Lung microvascular endothelial cell (primary cell): ENCODE data around the gene OR4E1. TPM values are rescaled to one million over a fixed set of nuclear protein-coding genes. Genes with fewer than 3 reads are reported as not detected.
A peak's percentile ranks its signal among the peaks of the same experiment; 100 is the strongest.
"Not testable (repeated sequence)": the region's sequence is repeated elsewhere in the genome, so short reads cannot be mapped to it uniquely, and the experiment has no call there.

Source experiments
- DNase-seq, 2 donors: peaks; one replicate each; pipeline versions ENCODE4 v3.0.0 to v3.0.0-alpha.2; 2010; ENCODE audit warnings: low read depth in 2 of 2
- total RNA-seq: library from RNA; depleted of rRNA; stranded (reverse); fragments of >200 nt; gene quantifications from 2 replicates; pipeline ENCODE4 v1.2.1, GENCODE V29; 2014

The OR4E1 gene
- total RNA-seq, 1 donor from 2014 or later, result not detected

GRCh38 chr14:21653331-21653885, 20.2 kb downstream of the OR4E1 start, which contains the start of gene OR4E2:
OR4E2 (plus strand) TSS chr14:21653835; CDS start chr14:21665083, 11,248 bp downstream.
- DNase-seq, result no peak

DNA sequence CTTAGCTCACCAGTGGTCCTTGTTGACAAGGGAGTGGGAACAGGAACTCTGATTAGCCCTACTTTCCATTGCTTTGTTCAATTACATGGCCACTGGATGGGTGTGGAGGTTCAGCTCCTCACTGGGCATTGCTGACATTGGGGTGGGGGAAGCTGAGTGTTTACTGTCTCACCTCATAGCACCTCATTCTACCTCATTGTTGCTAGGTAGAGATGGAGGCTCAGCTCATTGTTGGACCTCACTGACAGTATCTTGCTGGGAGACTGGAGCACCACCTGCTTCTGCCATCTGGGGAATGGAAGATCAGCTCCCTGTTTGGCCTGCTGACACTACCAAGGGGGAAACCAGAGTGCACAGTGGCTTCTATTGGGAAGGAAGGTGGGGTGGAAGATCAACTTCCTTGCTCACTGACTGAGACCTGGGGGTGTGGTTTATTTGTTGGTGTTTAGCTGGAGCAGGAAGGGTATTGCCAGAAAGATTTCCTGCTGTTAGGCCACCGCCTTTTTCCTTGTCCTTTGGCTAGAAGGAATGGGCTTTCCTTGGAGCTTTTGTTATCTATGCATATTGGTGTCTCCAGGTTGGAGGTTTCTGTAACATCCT, 21.3 kb downstream of the OR4E1 start:
- DNase-seq, result no peak

DNA sequence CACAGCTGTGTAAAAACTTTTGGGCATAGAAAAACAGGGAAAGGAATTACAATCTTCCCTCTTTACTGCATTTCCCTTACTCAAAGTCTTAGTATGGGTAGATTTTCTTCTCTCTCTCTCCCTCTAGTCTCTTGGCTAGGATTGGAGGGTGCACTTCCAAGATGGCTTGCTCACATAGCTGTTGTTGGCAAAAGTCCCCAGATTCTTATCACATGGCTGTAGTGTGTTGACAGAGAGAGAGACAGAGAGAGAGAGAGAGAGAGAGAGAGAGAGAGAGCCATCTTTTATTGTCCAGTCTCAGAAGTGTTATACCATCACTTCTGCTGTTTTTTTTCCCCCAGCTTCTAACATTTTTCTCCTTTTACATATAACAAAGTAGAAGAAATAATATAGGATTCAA, 26.2 kb downstream of the OR4E1 start:
- DNase-seq, result no peak

- no peak for DNase-seq
These were observed 30.2 kb downstream of the OR4E1 start for GRCh38 chr14:21643407-21643806.

- no peak for DNase-seq
These were observed 30.9 kb downstream of the OR4E1 start for GRCh38 chr14:21642683-21643082.

GRCh38 chr14:21634840-21635239, 38.8 kb downstream of the OR4E1 start, which contains the start of gene OR10G2:
OR10G2 (minus strand) TSS chr14:21634940; CDS start chr14:21634842, 98 bp downstream.
- DNase-seq, result no peak

- DNase-seq, result no peak
These were observed 42.5 kb downstream of the OR4E1 start for GRCh38 chr14:21631084-21631483.

DNA sequence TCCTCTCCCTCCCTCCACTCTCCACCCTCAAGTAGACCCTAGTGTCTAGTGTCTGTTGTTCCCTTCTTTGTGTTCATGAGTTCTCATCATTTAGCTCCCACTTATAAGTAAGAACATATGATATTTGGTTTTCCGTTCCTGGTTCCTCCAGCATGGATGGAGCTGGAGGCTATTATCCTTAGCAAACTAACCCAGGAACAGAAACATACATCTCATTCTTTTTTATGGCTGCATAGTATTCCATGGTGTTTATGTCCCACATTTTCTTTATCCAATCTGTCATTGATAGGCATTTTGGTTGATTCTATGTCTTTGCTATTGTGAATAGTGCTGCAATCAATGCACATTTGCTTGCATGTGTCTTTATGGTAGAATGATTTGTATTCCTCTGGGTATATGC, 43.1 kb downstream of the OR4E1 start:
- not testable (repeated sequence) for DNase-seq

- peak in 1 of 2 donors; percentile 27 for DNase-seq
These were observed 47.0 kb downstream of the OR4E1 start for GRCh38 chr14:21626491-21627230.

Other genes with a start within 250 kb of the OR4E1 start
- gene CHD8, start 217.7 kb downstream of the OR4E1 start, total RNA-seq, result 40.1 and 46.8 TPM in 2 replicates
- gene RAB2B, start 196.9 kb downstream of the OR4E1 start, total RNA-seq, result 18.1 and 31.7 TPM in 2 replicates
- 15.9 and 19.2 TPM in 2 replicates for gene TOX4, start 196.6 kb downstream of the OR4E1 start, total RNA-seq
- gene METTL3, start 162.5 kb downstream of the OR4E1 start, total RNA-seq, result 34.4 and 66.9 TPM in 2 replicates
- gene SALL2, start 147.5 kb downstream of the OR4E1 start, total RNA-seq, result 0.44 and 0.60 TPM in 2 replicates
- not detected in 2 replicates for gene OR10G3, start 93.7 kb downstream of the OR4E1 start, total RNA-seq
- gene OR10G2, start 38.9 kb downstream of the OR4E1 start, total RNA-seq, result not detected in 2 replicates
- gene OR4E2, start 20.0 kb downstream of the OR4E1 start, total RNA-seq, result not detected in 2 replicates